Measurements from ENCODE around the gene TARBP2. TPM values are rescaled to one million over a fixed set of nuclear protein-coding genes. Genes with fewer than 3 reads are reported as not detected.
"Not testable (repeated sequence)": the region's sequence is repeated elsewhere in the genome, so short reads cannot be mapped to it uniquely, and the experiment has no call there.

TARBP2 gene
- total and polyA plus RNA-seq, 2 experiments from 2014 or later = 58.3 to 79.8 TPM

DNA sequence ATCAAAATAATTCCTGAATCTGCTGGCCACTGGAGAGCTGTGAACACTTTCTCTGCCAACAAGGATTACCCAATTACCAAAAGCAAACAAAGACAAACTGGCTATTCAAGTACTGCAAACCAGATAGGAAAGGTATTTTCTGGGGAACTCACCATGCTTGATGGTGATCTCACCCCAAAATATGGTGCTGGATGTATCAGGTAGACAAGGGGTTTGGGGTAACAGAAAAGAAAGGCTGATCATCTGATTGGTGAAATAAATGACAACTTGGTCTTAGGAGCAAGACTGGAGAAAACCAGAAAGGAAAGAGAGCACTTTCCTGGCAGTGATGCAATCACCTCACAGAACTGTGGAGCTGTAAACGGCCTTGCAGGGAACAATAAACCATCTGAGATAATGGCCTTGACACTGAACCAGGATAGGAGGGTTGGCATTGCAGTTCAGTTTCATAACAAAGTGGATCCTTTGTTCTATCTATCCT, 37.2 kb downstream of the TARBP2 start:
- H3K27ac ChIP-seq = no peak overlapping the region
- H3K27me3 ChIP-seq = no peaks in the 10 kb centered on the region
- TF ChIP-seq CTCF (IDR thresholded peaks at IDR 0.05; ENCODE audit: low read depth, low read length) = no peak
- peak in 1 of 2 donors; percentile 93 for DNase-seq (ENCODE audit: low read depth in 1 of 2, low spot score in 1 of 2)
- H3K4me3 ChIP-seq = no peak overlapping the region
- no peaks in the 10 kb centered on the region for H3K4me1 ChIP-seq (ENCODE audit: low read depth)
- H3K9me3 ChIP-seq (ENCODE audit: low read depth) = no peaks in the 10 kb centered on the region
- peaks cover 51% of the 10 kb centered on the region for H3K36me3 ChIP-seq

DNA sequence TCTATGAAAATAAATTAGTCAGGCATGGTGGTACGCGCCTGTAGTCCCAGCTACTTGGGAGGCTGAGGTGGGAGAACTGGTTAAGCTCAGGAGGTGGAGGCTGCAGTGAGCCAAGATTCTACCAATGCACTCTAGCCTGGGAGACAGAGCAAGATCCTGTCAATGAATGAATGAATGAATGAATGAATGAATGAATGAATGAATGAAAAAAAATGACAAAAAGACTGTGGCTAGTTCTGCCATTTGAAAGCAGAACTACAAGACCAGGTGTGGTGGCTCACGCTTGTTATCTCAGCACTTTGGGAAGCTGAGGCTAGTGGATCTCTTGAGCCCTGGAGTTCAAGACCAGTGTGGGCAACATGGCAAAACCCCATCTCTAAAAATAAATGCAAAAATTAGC, 38.4 kb downstream of the TARBP2 start:
- peaks cover 38% of the 10 kb centered on the region for H3K36me3 ChIP-seq
- no peaks in the 10 kb centered on the region for H3K9me3 ChIP-seq (ENCODE audit: low read depth)
- no peak overlapping the region for H3K4me3 ChIP-seq
- H3K4me1 ChIP-seq (ENCODE audit: low read depth) = no peaks in the 10 kb centered on the region
- H3K27me3 ChIP-seq = no peaks in the 10 kb centered on the region
- DNase-seq (ENCODE audit: low read depth in 1 of 2, low spot score in 1 of 2) = no peak
- no peak overlapping the region for H3K27ac ChIP-seq
- TF ChIP-seq CTCF (IDR thresholded peaks at IDR 0.05; ENCODE audit: low read depth, low read length) = no peak

GRCh38 chr12:53543539-53543938, 42.5 kb downstream of the TARBP2 start:
- H3K36me3 ChIP-seq = peaks cover 23% of the 10 kb centered on the region
- DNase-seq (ENCODE audit: low read depth in 1 of 2, low spot score in 1 of 2) = peak; percentile 70 to 84
- H3K4me3 ChIP-seq = no peak overlapping the region
- H3K9me3 ChIP-seq (ENCODE audit: low read depth) = no peaks in the 10 kb centered on the region
- no peaks in the 10 kb centered on the region for H3K4me1 ChIP-seq (ENCODE audit: low read depth)
- peak; percentile 97 for TF ChIP-seq CTCF (IDR thresholded peaks at IDR 0.05; ENCODE audit: low read depth, low read length)
- H3K27me3 ChIP-seq = no peaks in the 10 kb centered on the region
- H3K27ac ChIP-seq = peak overlapping the region; percentile 40

- DNase-seq (ENCODE audit: low read depth in 1 of 2, low spot score in 1 of 2); H3K4me1 ChIP-seq (ENCODE audit: low read depth); H3K36me3 ChIP-seq: not testable (repeated sequence)
Observed at GRCh38 chr12:53548354-53548753, 47.3 kb downstream of the TARBP2 start.

DNA sequence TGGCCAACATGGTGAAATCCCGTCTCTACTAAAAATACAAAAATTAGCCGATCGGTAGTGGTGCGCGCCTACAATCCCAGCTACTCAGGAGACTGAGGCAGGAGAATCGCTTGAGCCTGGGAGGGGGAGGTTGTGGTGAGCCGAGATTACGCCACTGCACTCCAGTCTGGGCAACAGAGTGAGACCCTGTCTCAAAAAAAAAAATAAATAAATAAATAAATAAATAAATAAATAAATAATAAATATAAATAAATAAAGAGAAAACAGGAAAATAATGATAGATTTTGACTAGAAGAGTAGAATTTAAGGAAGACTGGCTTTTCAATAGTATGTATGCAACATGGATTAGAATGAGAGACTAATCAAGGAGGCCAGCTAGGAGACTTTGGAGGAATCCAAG, 49.0 kb downstream of the TARBP2 start:
- not testable (repeated sequence) for H3K4me1 ChIP-seq (ENCODE audit: low read depth); H3K27me3 ChIP-seq; H3K27ac ChIP-seq; H3K9me3 ChIP-seq (ENCODE audit: low read depth); DNase-seq (ENCODE audit: low read depth in 1 of 2, low spot score in 1 of 2); H3K4me3 ChIP-seq; H3K36me3 ChIP-seq

More at GRCh38 chr12:53548354-53548753, 47.3 kb downstream of the TARBP2 start:
- H3K9me3 ChIP-seq (ENCODE audit: low read depth); H3K4me3 ChIP-seq; H3K27ac ChIP-seq; H3K27me3 ChIP-seq: not testable (repeated sequence)

- Histone ChIP-seq H3K4me1 (ENCODE audit: low read depth) (no peaks in the 10 kb centered on the region), H3K9me3 (ENCODE audit: low read depth) (no peaks in the 10 kb centered on the region), H3K27ac (no peak overlapping the region), H3K4me3 (no peak overlapping the region), H3K36me3 (peaks cover 7% of the 10 kb centered on the region), H3K27me3 (no peaks in the 10 kb centered on the region)
- TF ChIP-seq CTCF (IDR thresholded peaks at IDR 0.05; ENCODE audit: low read depth, low read length) = no peak
- peak in 1 of 2 donors; percentile 43 for DNase-seq (ENCODE audit: low read depth in 1 of 2, low spot score in 1 of 2)
Observed at GRCh38 chr12:53550595-53550994, 49.5 kb downstream of the TARBP2 start.

DNA sequence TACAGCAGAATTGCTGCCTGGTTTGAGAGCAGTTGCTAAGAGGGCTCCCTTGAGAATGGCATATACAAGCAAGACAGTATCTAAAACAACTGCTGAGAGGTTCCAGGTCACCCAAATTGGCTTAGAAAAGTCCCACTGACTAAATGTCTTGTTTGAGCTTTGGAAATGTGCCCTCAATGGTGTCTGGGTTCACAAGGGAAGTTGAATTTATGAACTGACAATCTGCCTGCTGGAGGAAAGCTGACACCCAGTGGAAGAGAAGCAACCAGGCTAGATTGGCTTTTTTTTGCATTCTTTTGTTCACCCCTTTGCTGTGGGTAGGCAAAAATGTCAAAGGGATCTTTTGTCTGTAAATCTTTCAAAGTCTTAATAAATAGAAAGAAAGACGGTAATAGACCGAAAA, 50.8 kb downstream of the TARBP2 start:
- Histone ChIP-seq H3K9me3 (ENCODE audit: low read depth) (no peaks in the 10 kb centered on the region), H3K4me1 (ENCODE audit: low read depth) (no peaks in the 10 kb centered on the region), H3K36me3 (peaks cover 7% of the 10 kb centered on the region), H3K27ac (no peak overlapping the region), H3K27me3 (no peaks in the 10 kb centered on the region), H3K4me3 (no peak overlapping the region)
- no peak for DNase-seq (ENCODE audit: low read depth in 1 of 2, low spot score in 1 of 2)
- no peak for TF ChIP-seq CTCF (IDR thresholded peaks at IDR 0.05; ENCODE audit: low read depth, low read length)
